DOHH2 (cell line): ENCODE measurements around the gene PLXNC1.

ENCODE experiments used
- H3F3A ChIP-seq: fragments of 200-600 bp; sonication (generic), shearing (Covaris generic); 2 replicates; pipeline ENCODE4 v1.6.0; 2016; ENCODE audit warnings: antibody characterized with exemption, mild to moderate bottlenecking; ENCODE audit not compliant: control insufficient read depth, insufficient read depth
- H3K27ac ChIP-seq: fragments of 200-600 bp; sonication (generic); 2 replicates; pipeline ENCODE4 v1.5.1; 2014; ENCODE audit warnings: low read depth, mild to moderate bottlenecking, low read length, moderate library complexity
- H3K27me3 ChIP-seq: fragments of 200-600 bp; sonication (generic); 2 replicates; pipeline ENCODE4 v1.6.1; 2014; ENCODE audit warnings: mild to moderate bottlenecking, low read length, mixed read lengths; ENCODE audit not compliant: control insufficient read depth
- H3K36me3 ChIP-seq: fragments of 200-600 bp; sonication (generic); 2 replicates; pipeline ENCODE4 v1.6.1; 2014; ENCODE audit warnings: mild to moderate bottlenecking, low read length, moderate library complexity, mixed read lengths; ENCODE audit not compliant: control insufficient read depth
- H3K4me1 ChIP-seq: fragments of 200-600 bp; sonication (generic); 2 replicates; pipeline ENCODE4 v1.6.1; 2014; ENCODE audit warnings: mild to moderate bottlenecking, low read length, mixed read lengths; ENCODE audit not compliant: control insufficient read depth
- H3K4me2 ChIP-seq: fragments of 200-600 bp; sonication (generic); 2 replicates; pipeline ENCODE4 v1.6.0; 2014; ENCODE audit warnings: mild to moderate bottlenecking, low read length, moderate library complexity
- H3K4me3 ChIP-seq: fragments of 200-600 bp; sonication (generic); 2 replicates; pipeline ENCODE4 v1.5.1; 2014; ENCODE audit warnings: mild to moderate bottlenecking, low read length, mixed read lengths
- H3K79me2 ChIP-seq: fragments of 200-600 bp; sonication (generic); 2 replicates; pipeline ENCODE4 v1.6.1; 2014; ENCODE audit warnings: mild to moderate bottlenecking, low read length, mixed read lengths; ENCODE audit not compliant: control insufficient read depth
- H3K9me2 ChIP-seq: fragments of 200-600 bp; sonication (generic); replicated peaks from 2 replicates; pipeline ENCODE4 v1.6.1; 2014; ENCODE audit warnings: mild to moderate bottlenecking, low read length, mixed read lengths; ENCODE audit not compliant: control insufficient read depth
- H3K9me3 ChIP-seq: fragments of 200-600 bp; sonication (generic); 2 replicates; pipeline ENCODE4 v1.6.1; 2014; ENCODE audit warnings: antibody characterized with exemption, low read length, mixed read lengths; ENCODE audit not compliant: control insufficient read depth, insufficient read depth
- H4K20me1 ChIP-seq: fragments of 200-600 bp; sonication (generic); 2 replicates; pipeline ENCODE4 v1.6.0; 2014; ENCODE audit warnings: low read depth, mild to moderate bottlenecking, antibody characterized with exemption, low read length, moderate library complexity; ENCODE audit not compliant: control insufficient read depth, insufficient read depth
- EZH2phosphoT487 ChIP-seq: fragments of 200-600 bp; sonication (generic); IDR thresholded peaks from 2 replicates; pipeline ENCODE4 v1.6.1; 2017; ENCODE audit warnings: borderline replicate concordance, mild to moderate bottlenecking, antibody characterized with exemption, low read length, moderate library complexity, mixed read lengths
- TF ChIP-seq, protein P1 (sequence below): fragments of 200-600 bp; sonication (generic); IDR thresholded peaks from one replicate; pipeline ENCODE4 v1.5.1; 2014; ENCODE audit warnings: antibody characterized with exemption, mild to moderate bottlenecking, low read depth, low read length; ENCODE audit not compliant: poor library complexity, severe bottlenecking

The PLXNC1 gene

DNA sequence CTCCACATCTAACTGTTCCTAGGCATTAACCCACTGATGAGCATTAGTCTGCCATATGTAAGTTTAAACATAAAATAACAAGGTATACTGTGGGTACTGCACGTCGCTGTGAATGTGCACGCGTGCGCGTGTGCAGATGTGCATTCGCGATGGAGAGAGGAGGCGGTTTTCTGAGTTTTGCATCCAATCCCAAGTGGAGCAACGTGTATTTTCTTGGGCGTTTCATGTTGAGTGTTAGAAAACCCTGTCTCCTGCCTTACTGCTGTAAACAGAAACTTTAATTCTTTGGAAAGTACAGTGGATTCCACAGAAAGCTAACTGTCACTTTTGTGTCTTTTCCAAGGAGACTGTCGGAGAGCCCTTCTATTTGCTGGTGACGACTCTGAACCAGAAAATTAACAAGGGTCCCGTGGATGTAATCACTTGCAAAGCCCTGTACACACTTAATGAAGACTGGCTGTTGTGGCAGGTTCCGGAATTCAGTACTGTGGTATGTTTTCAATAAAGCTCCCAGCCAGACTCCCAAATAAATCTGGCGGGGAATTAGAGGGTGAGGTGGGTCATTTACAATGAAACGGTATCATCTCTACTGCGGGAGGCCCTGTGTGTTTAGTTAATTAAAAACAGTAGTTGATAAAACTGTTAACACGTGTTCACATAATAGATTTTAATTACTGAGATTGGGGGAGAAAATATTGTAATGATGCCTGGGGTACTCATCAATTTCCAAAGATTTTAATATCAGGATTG, 116.5 kb downstream of the PLXNC1 start:
- H3K27me3 ChIP-seq, result no peaks in the 10 kb centered on the region; the same call in 1 of the 2 replicates
- no peaks in the 10 kb centered on the region for H3K36me3 ChIP-seq
- no peaks in the 10 kb centered on the region for H4K20me1 ChIP-seq
- peaks cover 29% of the 10 kb centered on the region for H3K4me1 ChIP-seq
- H3K4me2 ChIP-seq, result no peak overlapping the region
- no peaks in the 10 kb centered on the region for H3K9me3 ChIP-seq
- no peak overlapping the region for H3K4me3 ChIP-seq
- H3K79me2 ChIP-seq, result no peaks in the 10 kb centered on the region
- H3K27ac ChIP-seq, result no peak overlapping the region
- H3K9me2 ChIP-seq, result no peaks in the 10 kb centered on the region
- TF ChIP-seq, protein P1, sequence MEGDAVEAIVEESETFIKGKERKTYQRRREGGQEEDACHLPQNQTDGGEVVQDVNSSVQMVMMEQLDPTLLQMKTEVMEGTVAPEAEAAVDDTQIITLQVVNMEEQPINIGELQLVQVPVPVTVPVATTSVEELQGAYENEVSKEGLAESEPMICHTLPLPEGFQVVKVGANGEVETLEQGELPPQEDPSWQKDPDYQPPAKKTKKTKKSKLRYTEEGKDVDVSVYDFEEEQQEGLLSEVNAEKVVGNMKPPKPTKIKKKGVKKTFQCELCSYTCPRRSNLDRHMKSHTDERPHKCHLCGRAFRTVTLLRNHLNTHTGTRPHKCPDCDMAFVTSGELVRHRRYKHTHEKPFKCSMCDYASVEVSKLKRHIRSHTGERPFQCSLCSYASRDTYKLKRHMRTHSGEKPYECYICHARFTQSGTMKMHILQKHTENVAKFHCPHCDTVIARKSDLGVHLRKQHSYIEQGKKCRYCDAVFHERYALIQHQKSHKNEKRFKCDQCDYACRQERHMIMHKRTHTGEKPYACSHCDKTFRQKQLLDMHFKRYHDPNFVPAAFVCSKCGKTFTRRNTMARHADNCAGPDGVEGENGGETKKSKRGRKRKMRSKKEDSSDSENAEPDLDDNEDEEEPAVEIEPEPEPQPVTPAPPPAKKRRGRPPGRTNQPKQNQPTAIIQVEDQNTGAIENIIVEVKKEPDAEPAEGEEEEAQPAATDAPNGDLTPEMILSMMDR, result no peak
- TF ChIP-seq EZH2phosphoT487, result no peak
- H3F3A ChIP-seq, result no peaks in the 10 kb centered on the region

DNA sequence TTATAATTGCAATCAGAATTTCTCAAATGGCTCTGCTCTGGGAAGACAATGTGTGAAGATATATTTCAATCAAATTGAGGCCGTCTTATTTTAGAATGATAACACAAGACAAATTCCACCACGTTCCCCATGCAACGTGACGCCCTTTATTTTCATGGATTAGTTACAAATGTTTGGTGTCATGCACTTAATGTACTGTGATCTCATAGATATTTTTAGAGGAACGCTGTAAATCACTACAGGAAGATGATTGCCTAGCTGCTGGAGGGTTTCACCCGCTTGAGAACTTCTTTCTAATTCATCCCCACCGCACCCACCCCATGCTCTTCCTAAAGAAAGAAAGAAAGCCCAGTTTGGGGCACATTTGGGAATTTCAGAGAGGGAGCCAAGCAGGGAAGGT, 117.2 kb downstream of the PLXNC1 start:
- Histone ChIP-seq H3K9me3 (no peaks in the 10 kb centered on the region), H3K4me1 (peaks cover 29% of the 10 kb centered on the region), H3K4me2 (no peak overlapping the region), H3F3A (no peaks in the 10 kb centered on the region), H3K79me2 (no peaks in the 10 kb centered on the region), H3K9me2 (no peaks in the 10 kb centered on the region), H3K27ac (no peak overlapping the region), H3K36me3 (no peaks in the 10 kb centered on the region), H4K20me1 (no peaks in the 10 kb centered on the region), H3K27me3 (no peaks in the 10 kb centered on the region; the same call in 1 of the 2 replicates), H3K4me3 (no peak overlapping the region)
- TF ChIP-seq, protein P1, result no peak
- TF ChIP-seq EZH2phosphoT487, result no peak

DNA sequence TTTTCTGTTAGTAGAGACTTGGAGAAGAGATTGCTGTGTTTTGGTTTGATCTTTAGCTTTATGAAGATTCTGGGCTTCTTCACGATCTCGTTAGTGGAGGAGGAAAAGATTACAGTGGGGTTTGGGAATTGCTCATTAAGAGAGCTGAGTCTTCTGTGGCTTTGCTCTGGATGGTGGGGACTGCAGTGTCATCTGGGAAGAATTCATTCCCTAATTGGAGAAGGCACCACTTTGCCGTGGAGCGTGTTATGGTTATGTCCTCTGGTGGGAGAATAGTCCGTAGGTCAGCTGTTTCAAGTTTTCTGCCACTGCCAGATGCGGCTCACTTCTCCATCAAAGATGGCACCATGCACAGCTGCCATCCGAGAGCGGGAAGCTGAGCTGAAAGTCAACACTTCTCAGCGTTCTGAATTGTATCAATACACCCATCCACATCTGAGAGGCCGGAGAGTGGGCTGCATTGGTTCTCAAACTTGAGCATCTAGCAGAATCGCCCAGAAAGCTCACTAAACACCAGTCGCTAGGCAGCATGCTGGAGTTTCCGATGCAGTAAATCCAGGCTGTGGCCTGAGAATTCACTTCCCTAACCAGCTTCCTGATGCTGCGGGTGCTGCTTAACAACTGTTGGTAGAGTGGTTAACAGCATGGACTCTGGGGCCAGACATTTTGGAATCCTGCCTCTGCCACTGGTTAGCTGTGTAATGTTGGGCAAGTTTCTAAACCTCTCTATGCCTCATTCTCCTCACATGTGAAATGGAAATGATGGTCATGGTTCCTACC, 117.8 kb downstream of the PLXNC1 start:
- H3K9me3 ChIP-seq, result no peaks in the 10 kb centered on the region
- no peak overlapping the region for H3K4me2 ChIP-seq
- H3K79me2 ChIP-seq, result no peaks in the 10 kb centered on the region
- H3K4me1 ChIP-seq, result peaks cover 29% of the 10 kb centered on the region
- no peaks in the 10 kb centered on the region; the same call in 1 of the 2 replicates for H3K27me3 ChIP-seq
- no peak for TF ChIP-seq EZH2phosphoT487
- TF ChIP-seq, protein P1, result no peak
- no peaks in the 10 kb centered on the region for H3K9me2 ChIP-seq
- no peak overlapping the region for H3K4me3 ChIP-seq
- H3K36me3 ChIP-seq, result no peaks in the 10 kb centered on the region
- H3K27ac ChIP-seq, result no peak overlapping the region
- H4K20me1 ChIP-seq, result no peaks in the 10 kb centered on the region
- no peaks in the 10 kb centered on the region for H3F3A ChIP-seq
